KBM-7 (cell line): ENCODE data around the gene COX4I2.
A peak's percentile ranks its signal among the peaks of the same experiment; 100 is the strongest.

Experiments used
- DNase-seq: peaks from one replicate; pipeline ENCODE4 v3.0.0-alpha.2; 2015
- in situ Hi-C: fragments of 300-500 bp; cut with MboI; formaldehyde crosslinking; loops from 2 replicates; pipeline ENCODE4 v1.14.3; 2020; ENCODE audit warnings: low sequenced_read_pairs, low pct_unique_long_range_greater_than_20kb, mixed read lengths

Gene COX4I2

GRCh38 chr20:31670371-31671228, 32.9 kb downstream of the COX4I2 start:
- DNase-seq: no peak
- in situ Hi-C loops: no loop called here

DNA sequence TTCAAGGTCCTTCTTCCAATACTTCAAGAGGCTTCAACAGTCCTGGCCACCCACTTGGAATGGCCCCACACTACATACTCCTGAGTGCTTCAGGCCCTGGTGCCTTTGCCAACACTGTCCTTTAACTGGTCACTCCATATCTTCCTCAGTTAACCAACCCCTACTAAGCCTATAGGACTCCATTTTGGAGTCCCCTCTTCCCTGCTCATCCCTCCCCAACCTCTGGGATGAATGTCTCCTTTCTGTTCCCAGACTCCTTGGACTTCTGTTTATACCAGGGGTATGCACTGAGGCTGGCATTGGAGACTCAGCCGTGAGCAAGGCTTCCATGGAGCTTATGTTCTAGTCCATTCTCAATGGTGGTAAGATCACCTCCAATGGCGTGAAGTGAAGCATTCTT, 33.6 kb downstream of the COX4I2 start:
- no peak for DNase-seq
- in situ Hi-C loops: no loop called here

GRCh38 chr20:31673435-31673834, 35.7 kb downstream of the COX4I2 start:
- no peak for DNase-seq
- in situ Hi-C loops: no loop called here

- in situ Hi-C loops: no loop called here
- peak; percentile 41 for DNase-seq
Observed at GRCh38 chr20:31673943-31674463, 36.3 kb downstream of the COX4I2 start.

GRCh38 chr20:31674895-31675827, 37.4 kb downstream of the COX4I2 start:
- peak; percentile 96 for DNase-seq
- in situ Hi-C loops: no loop called here

DNA sequence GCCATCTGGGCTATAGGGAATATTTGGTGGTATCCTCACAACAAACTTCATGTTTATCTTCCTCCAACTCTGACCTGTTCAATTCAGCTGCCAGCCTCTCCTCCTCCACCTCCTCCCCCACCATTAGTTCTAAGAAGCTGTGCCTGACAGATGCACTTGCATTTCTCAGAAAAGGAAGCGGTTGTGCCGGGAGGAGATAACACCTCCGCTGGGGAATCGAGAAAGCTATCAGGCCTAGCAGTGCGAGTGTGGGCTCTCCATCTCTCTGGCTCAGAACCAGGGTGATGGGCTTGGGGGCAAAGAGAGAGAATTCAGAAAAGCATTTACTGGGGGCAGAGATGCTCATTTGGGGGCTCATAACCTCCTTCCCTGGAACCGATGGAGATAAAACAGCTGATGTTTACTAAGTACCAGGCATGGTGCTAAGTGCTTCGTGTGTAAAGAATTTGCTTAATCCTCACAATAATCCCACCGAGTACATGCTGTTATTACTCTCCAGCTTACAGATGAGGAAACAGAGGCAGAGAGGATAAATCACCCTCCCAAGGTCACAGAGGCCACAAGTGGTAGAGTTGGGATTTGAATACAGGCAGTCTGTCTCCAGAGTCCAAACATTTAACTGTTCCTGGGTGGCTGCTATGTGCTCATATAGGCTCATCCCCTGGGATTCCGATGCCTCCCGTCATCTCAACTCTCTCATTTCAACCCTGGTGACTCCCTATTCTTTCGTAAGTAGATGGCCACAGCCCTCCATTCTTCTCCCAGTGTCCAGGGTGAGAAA, 38.3 kb downstream of the COX4I2 start:
- in situ Hi-C loops: no loop called here

GRCh38 chr20:31676609-31676989, 38.9 kb downstream of the COX4I2 start:
- in situ Hi-C loops: no loop called here
- DNase-seq: no peak

More for the DNA sequence above, 38.3 kb downstream of the COX4I2 start:
- DNase-seq: peak; percentile 93

DNA sequence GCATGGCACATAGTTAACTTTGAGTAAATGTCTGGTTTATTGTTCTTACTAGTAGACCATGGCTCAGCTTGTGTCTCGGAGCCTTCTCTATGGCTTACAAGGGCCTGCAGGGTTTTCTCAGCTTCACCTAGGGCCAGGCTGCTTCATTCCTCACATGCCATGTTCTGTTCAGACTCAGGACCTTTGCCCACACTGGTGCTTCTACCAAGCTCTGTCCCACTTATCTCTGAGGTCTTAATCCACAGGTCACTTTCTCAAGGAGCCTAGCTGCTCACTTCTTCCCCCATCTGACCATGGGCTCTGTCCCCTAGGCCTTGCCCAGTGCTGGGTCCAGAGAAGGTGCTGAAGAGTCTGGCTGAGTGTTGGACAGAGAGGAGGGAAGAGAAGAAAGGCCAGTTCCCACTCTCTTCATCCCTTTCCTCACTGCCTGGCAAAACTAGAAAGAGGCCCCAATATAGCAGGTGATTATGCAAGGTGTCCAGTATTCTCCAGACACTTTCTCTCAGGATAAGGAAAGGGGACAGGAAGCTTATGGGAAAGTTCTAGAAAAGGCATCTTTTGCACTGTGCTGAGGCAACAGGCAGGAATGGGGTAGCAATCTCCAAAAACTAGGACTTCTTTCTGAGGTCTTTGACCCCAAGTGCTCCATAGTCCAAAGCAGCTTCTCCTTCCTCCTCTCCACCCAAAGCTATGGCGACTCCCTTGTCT, 40.0 kb downstream of the COX4I2 start:
- in situ Hi-C loops: no loop called here

GRCh38 chr20:31678389-31679356, 41.0 kb downstream of the COX4I2 start:
- in situ Hi-C loops: no loop called here
- no peak for DNase-seq

More for the DNA sequence above, 40.0 kb downstream of the COX4I2 start:
- DNase-seq: no peak

- no peak for DNase-seq
- in situ Hi-C loops: no loop called here
Observed at GRCh38 chr20:31679357-31680285, 41.9 kb downstream of the COX4I2 start.

DNA sequence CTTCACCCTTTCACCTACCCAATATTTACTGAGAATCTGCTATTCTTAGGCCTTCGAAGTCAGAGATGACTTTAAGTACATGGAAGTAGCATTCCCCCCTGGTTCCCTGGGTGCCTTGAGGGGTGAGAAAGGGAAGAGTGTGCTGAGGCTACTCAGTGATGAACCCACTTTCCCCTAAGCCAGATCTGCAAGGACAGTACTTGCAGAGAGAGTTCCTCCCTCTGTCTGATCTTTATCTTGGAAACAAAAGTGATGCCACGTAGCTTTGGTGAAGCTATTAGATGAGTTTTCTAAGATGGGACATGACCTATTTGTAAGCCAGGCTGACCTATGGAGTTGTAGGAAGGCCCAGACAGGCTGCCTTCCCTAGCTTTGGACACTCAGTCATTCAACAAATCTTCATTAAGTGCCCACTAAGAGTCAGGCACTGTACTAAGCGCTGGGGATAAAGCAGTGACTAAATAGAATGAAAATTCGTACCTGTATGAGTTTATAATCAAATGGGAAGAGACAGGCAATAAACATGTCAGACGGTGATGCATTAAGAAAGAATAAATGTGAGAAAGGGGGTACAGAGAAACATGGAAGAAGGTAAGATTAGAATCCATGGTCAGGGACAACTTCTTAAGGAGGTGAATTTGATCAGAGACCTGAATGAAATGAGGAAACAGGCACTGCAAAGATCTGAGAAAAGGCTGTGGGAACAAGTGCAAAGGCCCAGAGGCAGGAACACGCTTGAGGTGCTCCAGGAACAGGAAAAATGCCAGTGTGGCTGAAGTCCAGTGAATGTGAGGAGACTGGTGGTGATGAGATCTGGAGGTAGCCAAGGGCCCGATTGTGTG, 42.8 kb downstream of the COX4I2 start:
- DNase-seq: no peak
- in situ Hi-C loops: no loop called here

- in situ Hi-C loops: no loop called here
Observed at GRCh38 chr20:31681128-31681727, 43.5 kb downstream of the COX4I2 start.

DNA sequence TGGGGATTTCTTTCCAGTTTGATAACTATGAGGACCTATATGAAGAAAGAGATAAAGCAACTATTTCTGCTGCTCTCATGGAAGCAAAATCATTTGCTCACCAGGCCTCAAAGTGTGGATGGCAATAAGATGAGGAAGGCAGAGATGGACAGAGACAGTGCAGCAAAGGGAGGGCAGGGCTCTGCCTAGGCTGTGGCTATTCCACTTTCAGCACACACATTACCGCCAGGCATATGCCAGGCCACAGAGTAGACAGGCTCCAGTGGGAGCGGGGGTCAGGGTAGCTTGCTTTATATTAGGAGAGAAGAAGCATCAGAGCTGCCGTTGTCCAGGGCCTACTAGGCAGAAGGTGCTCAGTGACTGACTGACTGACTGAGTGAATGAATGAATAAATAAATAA, 44.1 kb downstream of the COX4I2 start:
- no peak for DNase-seq
- in situ Hi-C loops: no loop called here

More at GRCh38 chr20:31681128-31681727, 43.5 kb downstream of the COX4I2 start:
- no peak for DNase-seq

DNA sequence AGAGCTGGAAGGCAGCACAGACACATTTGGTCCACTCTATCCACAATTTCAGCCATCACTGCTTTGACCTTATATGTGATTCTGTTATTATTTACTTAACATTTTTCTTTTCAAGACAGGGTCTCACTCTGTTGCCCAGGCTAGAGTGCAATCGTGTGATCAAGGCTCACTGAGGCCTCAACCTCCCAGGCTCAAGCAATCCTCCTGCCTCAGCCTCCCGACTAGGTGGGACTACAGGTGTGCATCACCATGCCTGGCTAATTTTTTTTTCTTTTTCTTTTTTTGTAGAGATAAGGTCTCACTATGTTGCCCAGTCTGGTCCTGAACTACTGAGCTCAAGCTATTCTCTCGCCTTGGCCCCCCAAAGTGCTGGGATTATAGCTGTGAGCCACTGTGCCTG, 44.6 kb downstream of the COX4I2 start:
- DNase-seq: no peak
- in situ Hi-C loops: no loop called here

DNA sequence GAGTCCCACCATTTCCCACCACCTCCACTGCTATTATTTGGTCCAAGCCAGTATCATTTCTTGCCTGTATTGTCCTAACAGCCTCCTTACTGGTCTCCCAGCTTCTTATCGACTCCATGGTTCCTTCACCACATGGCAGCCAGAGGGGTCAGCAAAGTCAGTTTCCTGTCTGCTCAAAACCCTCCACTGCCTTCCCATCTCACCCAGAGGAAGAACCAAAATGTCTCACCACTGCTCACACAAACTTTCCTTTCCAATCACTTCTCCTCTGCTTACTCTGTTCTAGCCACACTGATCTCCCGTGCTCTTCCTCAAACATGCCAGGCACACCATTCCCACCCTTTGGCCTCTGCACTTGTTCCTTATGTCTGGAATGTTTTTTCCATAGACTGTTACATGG, 45.2 kb downstream of the COX4I2 start:
- in situ Hi-C loops: no loop called here
- DNase-seq: no peak
